B cell (primary cell): Measurements from ENCODE around the gene STEAP4. TPM values are rescaled to one million over a fixed set of nuclear protein-coding genes. Genes with fewer than 3 reads are reported as not detected.

ENCODE experiments used
- ATAC-seq: fragments of 200-7000 bp; cut with Tn5 transposase; one replicate; pipeline ENCODE4 v1.10.0; 2021; ENCODE audit warnings: low read depth, mild to moderate bottlenecking, moderate number of reproducible peaks, moderate library complexity
- CTCF ChIA-PET: fragments of 350-600 bp; sonication (Branson Sonifier 250); formaldehyde crosslinking; loops from one replicate; lab custom pipeline; 2021; ENCODE audit warnings: antibody characterized with exemption, inconsistent platforms; lab: Charles Lee
- POLR2A ChIA-PET: fragments of 350-600 bp; sonication (Branson Sonifier 250); formaldehyde crosslinking; loops from one replicate; lab custom pipeline; 2021; ENCODE audit warnings: antibody characterized with exemption; lab: Charles Lee
- DNase-seq: peaks from one replicate; pipeline ENCODE4 v3.0.0; 2013
- H2AFZ ChIP-seq: 2 replicates; pipeline ENCODE4 v1.6.1; 2012; ENCODE audit warnings: mild to moderate bottlenecking, low read depth, low read length; ENCODE audit not compliant: insufficient read depth, poor library complexity, severe bottlenecking
- H3K27ac ChIP-seq, 2 donors: 1 replicate in 1 of 2; 2 replicates in 1 of 2; pipeline ENCODE4 v1.5.1; 2012 to 2013; ENCODE audit warnings: low read length in 2 of 2, mild to moderate bottlenecking in 2 of 2, moderate library complexity in 1 of 2
- H3K27me3 ChIP-seq, 4 experiments: fragments of 200-600 bp in 1 of 4; sonication (generic) in 1 of 4; replicated peaks in 1 of 4; 1 replicate in 2 of 4; 2 replicates in 2 of 4; pipeline versions ENCODE4 v1.6.1 to v1.7.0; 2013 to 2016; ENCODE audit warnings: low read length in 3 of 4, mild to moderate bottlenecking in 2 of 4, mixed read lengths in 1 of 4, moderate library complexity in 1 of 4; ENCODE audit not compliant: insufficient read depth in 4 of 4, control insufficient read depth in 3 of 4; ENCODE audit errors: control extremely low read depth in 1 of 4
- H3K36me3 ChIP-seq, 2 experiments: replicated peaks in 1 of 2; 1 replicate in 1 of 2; 2 replicates in 1 of 2; pipeline versions ENCODE4 v1.6.1 to v1.7.1; 2013; ENCODE audit warnings: low read length in 1 of 2; ENCODE audit not compliant: insufficient read depth in 2 of 2, control insufficient read depth in 1 of 2; ENCODE audit errors: control extremely low read depth in 1 of 2, extremely low read depth in 1 of 2
- H3K4me1 ChIP-seq, 2 donors: fragments of 200-600 bp in 1 of 2; sonication (generic) in 1 of 2; 1 replicate in 1 of 2; 2 replicates in 1 of 2; pipeline versions ENCODE4 v1.5.1 to v1.6.1; 2013 to 2017; ENCODE audit warnings: low read length in 2 of 2; ENCODE audit not compliant: control insufficient read depth in 2 of 2, insufficient read depth in 2 of 2
- H3K4me2 ChIP-seq: replicated peaks from 2 replicates; pipeline ENCODE3; 2012; ENCODE audit warnings: mild to moderate bottlenecking, low read depth, low read length; ENCODE audit not compliant: poor library complexity, severe bottlenecking
- H3K4me3 ChIP-seq, 5 experiments: fragments of 200-600 bp in 1 of 5; sonication (generic) in 1 of 5; 1 replicate in 3 of 5; 2 replicates in 2 of 5; pipeline versions ENCODE4 v1.5.1 to v1.7.0; 2011 to 2016; ENCODE audit warnings: low read length in 4 of 5, mild to moderate bottlenecking in 4 of 5, low read depth in 2 of 5, control low read depth in 1 of 5, moderate library complexity in 1 of 5; ENCODE audit not compliant: insufficient read depth in 1 of 5; ENCODE audit errors: control extremely low read depth in 1 of 5, extremely low read depth in 1 of 5
- H3K79me2 ChIP-seq: fragments of 200-600 bp; sonication (generic); one replicate; pipeline ENCODE4 v1.6.0; 2016; ENCODE audit warnings: low read length; ENCODE audit not compliant: control insufficient read depth, insufficient read depth
- H3K9ac ChIP-seq: fragments of 200-600 bp; sonication (generic); 2 replicates; pipeline ENCODE4 v1.6.1; 2017; ENCODE audit warnings: mild to moderate bottlenecking, low read length, moderate library complexity
- H3K9me3 ChIP-seq, 3 donors: one replicate each; pipeline versions ENCODE4 v1.6.1 to v1.7.1; 2013; ENCODE audit warnings: low read length in 2 of 3; ENCODE audit not compliant: control insufficient read depth in 2 of 3, insufficient read depth in 1 of 3; ENCODE audit errors: control extremely low read depth in 1 of 3
- H4K20me1 ChIP-seq: 2 replicates; pipeline ENCODE4 v1.6.0; 2012; ENCODE audit warnings: mild to moderate bottlenecking, low read length; ENCODE audit not compliant: insufficient read depth, control insufficient read depth, poor library complexity, severe bottlenecking
- H3K27ac Mint-ChIP-seq: one replicate; pipeline ENCODE4 v1.8.0; 2021; ENCODE audit warnings: mixed read lengths
- H3K27me3 Mint-ChIP-seq: one replicate; pipeline ENCODE4 v1.8.0; 2021; ENCODE audit warnings: mixed read lengths
- H3K4me1 Mint-ChIP-seq: one replicate; pipeline ENCODE4 v1.8.0; 2021; ENCODE audit warnings: mixed read lengths
- H3K4me3 Mint-ChIP-seq: one replicate; pipeline ENCODE4 v1.8.0; 2021; ENCODE audit warnings: mixed read lengths
- H3K9me3 Mint-ChIP-seq: one replicate; pipeline ENCODE4 v1.8.0; 2022; ENCODE audit warnings: mixed read lengths; ENCODE audit not compliant: insufficient read depth
- EZH2 ChIP-seq: IDR thresholded peaks from 2 replicates; pipeline ENCODE4 v1.6.1; 2012; ENCODE audit warnings: borderline replicate concordance, low read depth, mild to moderate bottlenecking, moderate library complexity, low read length; ENCODE audit not compliant: insufficient read depth, poor library complexity, severe bottlenecking
- WGBS: methylation state at CpG from one replicate; pipeline ENCODE4 v1.1.5; 2013; ENCODE audit warnings: missing lambda C conversion rate; ENCODE audit not compliant: insufficient coverage; 5-methylcytosine and 5-hydroxymethylcytosine counted together
- intact Hi-C: fragments of 100-400 bp; cut with micrococcal nuclease; formaldehyde crosslinking; loops from one replicate; pipeline ENCODE4 v1.10.0; 2022
- polyA plus RNA-seq: library from polyadenylated mRNA; depleted of rRNA; stranded (reverse); fragments of >200 nt; gene quantifications from 2 replicates; pipeline ENCODE4 v1.2.3, GENCODE V29; 2012
- total RNA-seq, 2 donors: library from RNA; stranded (reverse); fragments of 120-200 nt in 1 of 2; gene quantifications; 1 replicate in 1 of 2; 2 replicates in 1 of 2; pipeline versions ENCODE4 v1.2.3 to v1.2.4, GENCODE V29; 2013 to 2022
- TF ChIP-seq, protein P1 (sequence below): fragments of 200-600 bp; IDR thresholded peaks from one replicate; pipeline ENCODE4 v1.8.0; 2022; ENCODE audit warnings: antibody characterized with exemption, mild to moderate bottlenecking

STEAP4 gene
- total and polyA plus RNA-seq, 2 donors (not counting 1 experiment from before 2014, with no cell fraction given) = 0.04 TPM; not detected in 1

DNA sequence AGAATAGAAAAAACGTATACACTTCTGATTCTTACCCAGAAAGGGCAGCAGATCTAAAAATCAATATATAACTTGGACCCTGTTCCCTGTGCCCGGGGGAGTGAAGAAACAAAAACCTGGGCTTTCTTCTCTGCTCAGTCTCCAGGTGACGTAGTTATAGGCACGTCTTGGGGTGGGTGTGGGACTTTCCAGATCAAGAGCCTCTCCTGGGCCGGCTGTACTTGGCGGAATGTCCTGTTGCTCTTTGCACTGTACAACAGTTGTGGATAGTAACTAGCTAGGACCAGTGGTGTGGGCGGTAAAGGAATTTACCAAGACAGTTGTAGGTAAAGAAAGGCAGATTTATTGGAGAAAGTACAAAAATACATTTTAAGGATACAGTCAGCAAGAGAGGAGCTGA is 40.4 kb upstream of the STEAP4 start:
- no peaks in the 10 kb centered on the region for H3K36me3 ChIP-seq
- no peak overlapping the region for H2AFZ ChIP-seq
- no peak overlapping the region for H3K4me2 ChIP-seq
- peaks cover 23% of the 10 kb centered on the region for H3K27me3 Mint-ChIP-seq
- H3K79me2 ChIP-seq = no peaks in the 10 kb centered on the region
- TF ChIP-seq EZH2 = no peak
- TF ChIP-seq, protein P1, sequence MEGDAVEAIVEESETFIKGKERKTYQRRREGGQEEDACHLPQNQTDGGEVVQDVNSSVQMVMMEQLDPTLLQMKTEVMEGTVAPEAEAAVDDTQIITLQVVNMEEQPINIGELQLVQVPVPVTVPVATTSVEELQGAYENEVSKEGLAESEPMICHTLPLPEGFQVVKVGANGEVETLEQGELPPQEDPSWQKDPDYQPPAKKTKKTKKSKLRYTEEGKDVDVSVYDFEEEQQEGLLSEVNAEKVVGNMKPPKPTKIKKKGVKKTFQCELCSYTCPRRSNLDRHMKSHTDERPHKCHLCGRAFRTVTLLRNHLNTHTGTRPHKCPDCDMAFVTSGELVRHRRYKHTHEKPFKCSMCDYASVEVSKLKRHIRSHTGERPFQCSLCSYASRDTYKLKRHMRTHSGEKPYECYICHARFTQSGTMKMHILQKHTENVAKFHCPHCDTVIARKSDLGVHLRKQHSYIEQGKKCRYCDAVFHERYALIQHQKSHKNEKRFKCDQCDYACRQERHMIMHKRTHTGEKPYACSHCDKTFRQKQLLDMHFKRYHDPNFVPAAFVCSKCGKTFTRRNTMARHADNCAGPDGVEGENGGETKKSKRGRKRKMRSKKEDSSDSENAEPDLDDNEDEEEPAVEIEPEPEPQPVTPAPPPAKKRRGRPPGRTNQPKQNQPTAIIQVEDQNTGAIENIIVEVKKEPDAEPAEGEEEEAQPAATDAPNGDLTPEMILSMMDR = no peak
- H3K4me1 ChIP-seq = no peaks in the 10 kb centered on the region
- no peaks in the 10 kb centered on the region for H3K9me3 Mint-ChIP-seq
- POLR2A ChIA-PET = no interaction called here
- 97% methylated on average over 5 of the region's 7 CpGs for WGBS
- H3K27me3 ChIP-seq = peaks cover 0 to 4% (median 1%) of the 10 kb centered on the region in 4 experiments
- H3K4me3 ChIP-seq = no peak overlapping the region
- no peak overlapping the region for H3K9ac ChIP-seq
- DNase-seq (no peak), ATAC-seq (no peak)
- CTCF ChIA-PET = no interaction called here
- H3K4me3 Mint-ChIP-seq = no peak overlapping the region
- intact Hi-C loops = no loop called here
- H3K9me3 ChIP-seq = no peaks in the 10 kb centered on the region
- no peak overlapping the region for H3K27ac Mint-ChIP-seq
- no peaks in the 10 kb centered on the region for H4K20me1 ChIP-seq
- H3K27ac ChIP-seq = no peak overlapping the region
- H3K4me1 Mint-ChIP-seq = peaks cover 7% of the 10 kb centered on the region

DNA sequence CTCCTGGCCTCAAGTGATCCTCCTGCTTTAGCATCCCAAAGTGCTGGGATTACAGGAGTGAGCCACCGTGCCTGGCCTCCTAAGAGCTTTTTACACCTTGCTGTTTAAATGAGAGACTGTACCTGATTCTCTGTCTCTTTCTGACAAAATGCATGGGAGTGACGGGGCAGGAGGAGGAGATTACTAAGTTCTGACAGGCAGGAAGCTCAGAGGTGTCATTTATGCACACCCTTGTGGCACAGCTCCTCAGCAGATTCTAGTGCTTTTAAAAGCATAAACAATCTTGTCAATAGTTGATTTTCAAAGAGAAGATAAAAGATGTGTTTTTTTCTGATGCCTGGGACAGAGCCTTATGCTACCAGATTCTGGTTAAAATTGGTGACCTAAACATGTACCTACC is 39.7 kb upstream of the STEAP4 start:
- Histone ChIP-seq H4K20me1 (no peaks in the 10 kb centered on the region), H3K4me2 (no peak overlapping the region), H2AFZ (no peak overlapping the region), H3K36me3 (no peaks in the 10 kb centered on the region), H3K9ac (no peak overlapping the region), H3K27me3 (peaks cover 0 to 4% (median 0%) of the 10 kb centered on the region in 4 experiments), H3K79me2 (no peaks in the 10 kb centered on the region), H3K4me1 (no peaks in the 10 kb centered on the region), H3K4me3 (no peak overlapping the region), H3K27ac (no peak overlapping the region), H3K9me3 (no peaks in the 10 kb centered on the region)
- H3K27ac Mint-ChIP-seq = no peak overlapping the region
- 71% methylated on average over 1 of the region's 2 CpGs for WGBS
- DNase-seq (no peak), ATAC-seq (no peak)
- peaks cover 7% of the 10 kb centered on the region for H3K4me1 Mint-ChIP-seq
- TF ChIP-seq, protein P1 = no peak
- TF ChIP-seq EZH2 = no peak
- intact Hi-C loops = no loop called here
- no peak overlapping the region for H3K4me3 Mint-ChIP-seq
- peaks cover 17% of the 10 kb centered on the region for H3K27me3 Mint-ChIP-seq
- POLR2A ChIA-PET = no interaction called here
- CTCF ChIA-PET = interaction anchor here (0.6 to 1.2 kb wide), 2 partner anchors 12 to 61 kb away, joined by 3 to 4 read pairs; no protein-coding TSS in a partner anchor
- no peaks in the 10 kb centered on the region for H3K9me3 Mint-ChIP-seq
